Left lobe of liver (tissue), 2 donors: ENCODE results near the gene MRPS34. TPM values are rescaled to one million over a fixed set of nuclear protein-coding genes. Genes with fewer than 3 reads are reported as not detected.
A peak's percentile ranks its signal among the peaks of the same experiment; 100 is the strongest.

Experiments used
- ATAC-seq: fragments of 200-7000 bp; cut with Tn5 transposase; one replicate; pipeline ENCODE4 v1.9.1; 2020; ENCODE audit warnings: mild to moderate bottlenecking, moderate library complexity
- DNase-seq: peaks from one replicate; pipeline ENCODE4 v3.0.0-alpha.2; 2020; ENCODE audit warnings: low spot score
- total RNA-seq: library from RNA; stranded (reverse); gene quantifications from one replicate; pipeline ENCODE4 v1.2.1, GENCODE V29; 2021
- donor health status: DM: no; HTN: no; CAD: no; lungs with moderate emphysema.
- donor health status: DM: no; HTN: yes; CAD: no.

The MRPS34 gene
- total RNA-seq, 1 donor from 2014 or later, result 61.4 TPM

DNA sequence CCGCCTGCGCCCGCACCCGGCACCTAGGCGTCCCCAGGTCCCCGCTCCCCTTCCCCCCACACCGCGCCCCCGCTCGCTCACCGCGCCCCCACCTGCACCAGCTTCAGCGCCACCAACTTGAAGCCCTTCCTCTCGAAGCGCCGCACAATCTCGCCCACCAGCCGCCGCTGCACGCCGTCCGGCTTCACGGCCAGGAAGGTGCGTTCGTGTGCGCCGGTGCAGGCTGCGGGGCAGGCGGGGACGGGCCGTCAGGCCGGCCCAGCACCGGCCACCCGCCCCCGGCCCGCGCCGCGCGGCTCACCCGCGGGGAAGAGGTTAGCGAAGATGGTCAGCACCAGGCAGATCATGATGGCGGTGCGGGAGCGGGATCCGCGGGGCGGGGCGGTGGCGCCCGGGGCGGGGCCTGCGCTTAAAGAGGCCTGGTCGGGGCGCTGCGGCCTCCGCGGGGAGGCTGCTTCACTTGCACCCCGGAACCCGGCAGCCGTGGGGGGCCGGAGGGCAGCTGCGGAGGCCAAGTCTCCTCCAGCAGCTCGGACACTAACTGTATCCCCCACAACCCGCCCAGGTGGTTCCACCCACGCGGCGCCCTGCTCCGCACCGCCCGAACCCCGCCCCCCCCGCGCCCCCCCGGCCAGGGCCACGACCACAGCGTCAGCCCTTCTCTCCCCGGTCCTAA lies 1.6 kb downstream of the MRPS34 start, which contains the start of gene NME3:
NME3 (minus strand) TSS at position 356 of the 676 bp plus-strand sequence; CDS start at position 347, 9 bp downstream.
- ATAC-seq (peak; percentile 54), DNase-seq (peak; percentile 82)

DNA sequence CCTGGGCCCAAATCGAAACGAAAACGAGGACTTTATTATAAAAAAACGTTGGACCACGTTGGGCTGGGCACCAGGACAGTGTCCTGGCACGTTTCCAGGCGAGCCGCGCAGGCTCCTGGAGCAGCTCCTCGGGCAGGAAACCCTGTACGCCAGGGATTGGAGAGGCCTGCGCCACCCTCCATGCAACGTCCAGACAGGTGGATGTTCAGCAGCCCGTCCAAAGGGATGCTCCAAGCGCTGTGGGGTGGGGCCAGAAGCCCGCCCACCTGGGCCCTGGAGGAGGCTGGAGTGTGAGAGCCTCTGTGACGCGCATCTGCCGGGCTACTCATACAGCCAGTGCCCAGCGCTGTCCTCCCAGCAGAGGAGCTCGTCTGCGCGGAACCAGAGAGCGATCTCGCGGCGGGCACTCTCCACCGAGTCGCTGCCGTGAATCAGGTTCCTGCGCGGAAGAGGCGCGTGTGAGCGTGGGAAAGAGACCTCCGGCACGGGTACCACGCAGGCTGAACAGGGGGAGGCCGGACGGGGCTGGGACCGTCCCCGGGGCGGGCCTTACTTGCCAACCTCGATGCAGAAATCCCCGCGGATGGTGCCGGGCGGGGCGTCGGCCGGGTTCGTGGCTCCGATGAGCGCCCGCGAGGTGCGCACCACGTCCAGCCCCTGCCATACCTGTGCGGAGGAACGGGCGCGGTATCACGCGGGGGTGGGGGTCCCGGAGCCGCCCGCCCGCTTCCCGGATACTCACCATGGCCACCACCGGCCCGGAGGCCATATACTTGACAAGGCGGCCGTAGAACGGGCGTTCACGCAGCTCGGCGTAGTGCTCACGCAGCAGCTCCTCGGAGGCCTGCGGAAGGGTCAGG lies 2.4 kb downstream of the MRPS34 start:
- ATAC-seq (peak; percentile 21), DNase-seq (peak; percentile 79)

DNA sequence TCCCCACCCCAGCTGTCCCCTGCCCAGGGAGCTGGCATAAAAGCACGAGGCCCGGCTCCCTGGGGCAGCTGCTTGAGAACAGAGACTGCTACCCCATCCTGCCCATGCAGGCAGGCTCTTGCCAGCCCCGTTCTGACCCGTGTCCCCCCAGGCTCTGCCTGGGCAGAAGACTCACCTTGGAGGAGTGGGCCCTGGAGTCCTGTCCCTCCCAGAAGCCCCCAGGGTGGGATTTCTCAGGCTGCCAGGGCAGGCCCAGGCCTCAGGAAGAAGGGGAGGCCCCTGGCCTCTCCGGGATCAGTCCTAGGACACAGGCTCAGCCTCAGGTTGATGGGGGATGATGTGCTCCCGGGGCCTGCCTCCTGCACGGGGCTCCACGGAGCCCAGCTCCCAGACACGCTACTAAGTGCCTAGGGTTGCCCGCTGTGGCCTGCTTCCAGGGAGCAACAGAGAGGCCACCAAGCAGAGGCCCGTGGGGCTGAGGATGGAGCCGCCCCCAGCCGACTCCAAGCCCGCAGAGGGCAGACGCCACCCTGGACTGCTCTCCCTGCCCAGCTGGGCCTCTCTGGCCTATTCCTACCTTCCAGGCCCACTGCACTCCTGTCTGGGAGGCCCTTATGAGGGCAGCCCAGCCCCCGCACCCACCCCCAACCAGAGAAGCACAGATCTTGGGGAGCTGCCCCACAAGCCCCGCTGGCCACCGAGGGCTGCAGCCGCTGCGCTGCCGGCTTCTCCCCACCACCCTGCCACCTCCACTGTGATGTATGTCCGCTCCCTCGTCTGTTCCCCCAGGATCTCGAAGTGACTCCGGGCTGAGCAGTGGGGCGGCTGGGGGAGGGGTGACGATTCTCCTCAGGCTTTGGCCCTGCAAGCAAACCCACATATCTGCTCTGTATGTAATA lies 3.3 kb downstream of the MRPS34 start:
- DNase-seq, result no peak
- no peak for ATAC-seq

- DNase-seq (no peak), ATAC-seq (no peak)
Measured at GRCh38 chr16:1768767-1769401, 4.0 kb downstream of the MRPS34 start.

DNA sequence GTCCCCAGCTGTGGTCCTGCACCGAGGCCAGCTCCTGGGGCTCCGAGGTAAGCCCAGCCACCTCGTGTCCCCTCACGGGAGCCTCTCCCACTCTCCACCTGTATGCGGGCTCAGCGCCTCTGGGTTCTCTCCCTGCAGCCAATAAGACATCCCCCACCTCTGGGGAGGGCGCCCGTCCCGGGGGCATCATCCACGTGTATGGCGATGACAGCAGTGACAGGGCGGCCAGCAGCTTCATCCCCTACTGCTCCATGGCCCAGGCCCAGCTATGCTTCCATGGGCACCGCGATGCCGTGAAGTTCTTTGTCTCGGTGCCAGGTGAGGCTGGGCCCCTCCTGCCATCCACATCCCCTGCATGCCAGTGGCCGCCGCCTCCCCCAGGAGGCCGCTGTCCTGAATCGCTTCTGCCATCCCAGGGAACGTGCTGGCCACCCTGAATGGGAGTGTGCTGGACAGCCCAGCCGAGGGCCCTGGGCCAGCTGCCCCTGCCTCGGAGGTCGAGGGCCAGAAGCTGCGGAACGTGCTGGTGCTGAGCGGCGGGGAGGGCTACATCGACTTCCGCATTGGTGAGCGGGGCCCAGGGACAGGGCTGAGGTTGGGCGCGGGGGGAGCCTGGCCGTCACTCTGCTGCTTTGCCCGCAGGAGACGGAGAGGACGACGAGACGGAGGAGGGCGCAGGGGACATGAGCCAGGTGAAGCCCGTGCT lies 4.7 kb downstream of the MRPS34 start:
- DNase-seq (no peak), ATAC-seq (no peak)

DNA sequence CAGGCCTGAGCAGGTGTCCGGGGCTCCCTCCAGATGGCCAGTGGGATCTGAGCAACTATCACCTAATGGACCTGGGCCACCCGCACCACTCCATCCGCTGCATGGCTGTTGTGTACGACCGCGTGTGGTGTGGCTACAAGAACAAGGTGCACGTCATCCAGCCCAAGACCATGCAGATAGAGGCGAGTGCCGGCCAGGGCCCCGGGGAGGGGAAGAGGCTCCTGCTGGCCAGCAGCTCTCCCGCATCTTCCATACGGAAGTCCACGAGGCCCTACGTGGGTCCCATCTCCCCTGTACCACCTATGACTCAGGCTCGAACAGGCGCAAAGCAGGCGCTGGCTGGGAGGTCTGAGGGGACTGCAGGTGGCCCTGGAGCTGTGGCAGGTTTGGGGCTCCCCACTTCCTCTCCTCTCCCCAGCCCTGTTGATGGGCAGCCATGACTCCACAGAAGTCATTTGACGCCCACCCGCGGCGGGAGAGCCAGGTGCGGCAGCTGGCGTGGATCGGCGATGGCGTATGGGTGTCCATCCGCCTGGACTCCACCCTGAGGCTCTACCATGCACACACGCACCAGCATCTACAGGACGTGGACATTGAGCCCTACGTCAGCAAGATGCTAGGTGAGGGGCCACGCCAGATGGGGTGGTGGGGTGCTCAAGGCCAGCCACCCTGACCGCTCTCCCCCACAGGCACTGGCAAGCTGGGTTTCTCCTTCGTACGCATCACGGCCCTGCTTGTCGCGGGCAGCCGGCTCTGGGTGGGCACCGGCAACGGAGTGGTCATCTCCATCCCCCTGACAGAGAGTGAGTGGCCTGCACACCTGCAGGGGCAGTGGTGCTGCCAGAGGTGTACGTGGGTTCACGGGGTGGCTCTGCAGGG lies 5.6 kb downstream of the MRPS34 start:
- ATAC-seq (no peak), DNase-seq (no peak)

- no peak for DNase-seq
- no peak for ATAC-seq
Measured at GRCh38 chr16:1766701-1767100, 6.2 kb downstream of the MRPS34 start.

GRCh38 chr16:1766231-1766630 lies 6.7 kb downstream of the MRPS34 start:
- ATAC-seq, result no peak
- no peak for DNase-seq

- no peak for DNase-seq
- ATAC-seq, result no peak
Measured at GRCh38 chr16:1765826-1766225, 7.1 kb downstream of the MRPS34 start.

- DNase-seq (no peak), ATAC-seq (no peak)
Measured at GRCh38 chr16:1764971-1765370, 8.0 kb downstream of the MRPS34 start.

DNA sequence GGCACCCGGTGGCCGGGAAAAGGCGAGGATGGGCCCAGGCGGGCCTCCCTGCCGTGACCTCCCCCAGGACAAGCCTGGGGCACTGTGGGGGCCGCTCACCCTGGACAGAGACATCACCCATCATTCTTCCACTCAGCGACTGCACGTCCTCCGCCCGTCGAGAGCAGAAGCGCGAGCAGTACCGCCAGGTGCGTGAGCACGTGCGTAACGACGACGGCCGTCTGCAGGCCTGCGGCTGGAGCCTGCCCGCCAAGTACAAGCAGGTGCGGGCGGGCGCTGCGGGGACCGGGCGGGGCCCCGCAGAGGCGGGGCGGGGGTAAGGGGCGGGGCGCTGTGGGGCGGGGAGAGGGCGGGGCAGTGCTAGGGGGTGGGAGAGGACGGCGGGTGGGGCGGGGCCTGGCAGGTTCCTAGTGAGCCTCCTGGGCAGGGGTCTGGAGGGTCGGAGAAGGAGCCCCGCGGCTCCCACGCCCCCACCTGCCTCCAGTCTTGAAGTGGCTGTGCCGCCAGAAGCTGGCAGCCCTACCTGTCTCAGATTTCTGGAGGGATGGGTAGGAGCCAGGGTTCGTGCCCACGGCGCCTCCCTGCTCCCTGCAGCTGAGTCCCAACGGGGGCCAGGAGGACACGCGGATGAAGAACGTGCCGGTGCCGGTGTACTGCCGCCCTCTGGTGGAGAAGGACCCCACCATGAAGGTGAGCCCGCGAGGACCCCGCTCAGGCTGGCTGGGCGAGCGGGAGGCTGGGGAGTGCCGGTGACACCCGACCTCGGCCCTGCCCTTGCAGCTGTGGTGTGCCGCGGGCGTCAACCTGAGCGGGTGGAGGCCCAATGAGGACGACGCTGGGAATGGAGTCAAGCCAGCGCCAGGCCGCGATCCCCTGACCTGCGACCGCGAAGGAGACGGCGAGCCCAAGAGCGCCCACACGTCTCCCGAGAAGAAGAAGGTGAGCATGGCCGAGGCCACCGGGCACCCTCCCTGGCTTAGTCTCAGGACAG lies 9.1 kb downstream of the MRPS34 start:
- no peak for ATAC-seq

GRCh38 chr16:1762879-1763520 lies 9.9 kb downstream of the MRPS34 start:
- ATAC-seq, result peak; percentile 3
- DNase-seq, result no peak

More for the DNA sequence above, 9.1 kb downstream of the MRPS34 start:
- DNase-seq, result no peak

DNA sequence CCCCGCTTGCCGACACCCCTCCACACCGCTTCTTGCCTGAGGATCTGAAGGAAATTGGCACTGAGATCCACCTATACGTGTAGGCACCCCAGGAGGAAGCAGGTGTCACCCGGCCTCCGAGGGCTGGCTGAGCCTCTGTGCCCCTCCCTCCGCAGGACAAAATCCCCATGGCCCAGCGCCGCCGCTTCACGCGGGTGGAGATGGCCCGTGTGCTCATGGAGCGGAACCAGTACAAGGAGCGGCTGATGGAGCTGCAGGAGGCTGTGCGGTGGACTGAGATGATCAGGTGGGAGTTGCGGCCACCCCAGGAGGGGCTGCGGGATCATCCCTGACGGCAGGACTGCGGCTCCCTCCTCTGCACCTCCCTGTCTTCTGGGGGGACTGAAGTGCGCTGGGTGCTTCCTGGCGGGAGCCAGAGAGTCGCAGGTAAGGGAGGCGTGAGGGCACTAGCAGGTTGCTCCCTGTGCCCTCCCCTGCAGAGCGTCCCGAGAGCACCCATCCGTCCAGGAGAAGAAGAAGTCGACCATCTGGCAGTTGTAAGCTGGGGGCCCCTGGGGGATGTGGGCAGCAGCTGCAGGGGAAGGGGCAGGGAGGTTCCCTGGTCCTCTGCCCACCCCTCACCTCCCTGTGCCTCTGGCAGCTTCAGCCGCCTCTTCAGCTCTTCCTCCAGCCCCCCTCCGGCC lies 10.6 kb downstream of the MRPS34 start:
- ATAC-seq (no peak), DNase-seq (no peak)

- ATAC-seq, result no peak
- no peak for DNase-seq
Measured at GRCh38 chr16:1761751-1762150, 11.2 kb downstream of the MRPS34 start.

DNA sequence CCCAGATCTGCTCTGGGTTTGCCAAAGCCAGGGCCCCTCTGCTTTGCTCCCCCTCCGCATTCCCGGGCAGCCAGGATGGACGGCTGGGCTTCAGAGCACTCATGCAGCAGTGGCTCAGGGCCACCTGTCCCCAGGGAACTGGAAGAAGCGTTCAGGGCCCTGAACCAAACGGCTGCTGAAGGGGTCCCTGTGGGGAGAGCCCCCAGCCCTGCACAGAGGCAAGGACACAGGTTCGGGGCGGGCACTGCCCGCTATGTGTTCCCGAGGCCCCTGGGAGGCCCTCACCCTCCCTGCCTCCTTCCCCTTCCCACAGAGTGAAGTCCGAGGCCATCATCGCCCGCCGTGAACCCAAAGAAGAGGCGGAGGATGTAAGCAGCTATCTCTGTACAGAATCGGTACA lies 12.0 kb downstream of the MRPS34 start:
- ATAC-seq (no peak), DNase-seq (no peak)

GRCh38 chr16:1759511-1759910 lies 13.4 kb downstream of the MRPS34 start:
- DNase-seq (no peak), ATAC-seq (no peak)

DNA sequence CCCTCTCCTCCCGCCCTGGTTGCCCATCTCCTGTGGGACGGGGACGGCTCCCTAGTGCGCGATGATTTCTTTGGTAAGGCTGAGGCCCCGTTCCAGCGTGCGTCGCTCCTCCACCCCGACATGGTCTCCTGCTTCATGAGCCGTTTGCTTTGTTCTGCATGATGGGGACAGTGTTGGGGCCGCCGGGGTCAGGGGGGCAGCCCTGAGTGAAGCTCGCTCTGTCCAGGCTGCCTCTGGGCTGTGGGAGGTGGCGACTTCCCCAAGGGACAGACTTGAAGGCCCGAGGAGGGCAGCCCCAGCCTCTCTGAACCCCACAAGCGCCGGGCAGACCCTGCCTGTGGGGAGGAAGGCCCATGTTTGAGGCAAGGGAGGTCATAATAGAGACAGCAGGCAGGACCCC lies 14.0 kb downstream of the MRPS34 start:
- DNase-seq (no peak), ATAC-seq (no peak)
